Neural progenitor cell (in vitro differentiated cells): Measurements from ENCODE around the gene SAPCD1.

Source experiments
- CTCF ChIP-seq: fragments of 200-600 bp; sonication (generic); IDR thresholded peaks from 2 replicates; pipeline ENCODE4 v1.5.1; 2017; ENCODE audit warnings: antibody characterized with exemption, mild to moderate bottlenecking
- EZH2 ChIP-seq: fragments of 200-600 bp; sonication (generic); IDR thresholded peaks from 2 replicates; pipeline ENCODE4 v1.6.1; 2017; ENCODE audit warnings: antibody characterized with exemption, mild to moderate bottlenecking, moderate library complexity
- EZH2phosphoT487 ChIP-seq: fragments of 200-600 bp; sonication (generic); IDR thresholded peaks from 2 replicates; pipeline ENCODE4 v1.6.1; 2017; ENCODE audit warnings: antibody characterized with exemption

GRCh38 chr6:31764198-31764597 is 1.7 kb downstream of the SAPCD1 start:
- TF ChIP-seq EZH2phosphoT487 (no peak), CTCF (no peak), EZH2 (no peak)
